GM21737 (cell line): ENCODE results near the gene PNKD.
"Not testable (repeated sequence)": the region's sequence is repeated elsewhere in the genome, so short reads cannot be mapped to it uniquely, and the experiment has no call there.

Source experiments
- ATAC-seq: cut with Tn5 transposase; IDR thresholded peaks from one replicate; pipeline ENCODE4 v1.9.1; 2021; ENCODE audit warnings: mild to moderate bottlenecking, moderate library complexity; ENCODE audit not compliant: unreplicated experiment

The PNKD gene

GRCh38 chr2:218314764-218315163 is 44.4 kb downstream of the PNKD start:
- ATAC-seq, result not testable (repeated sequence)

GRCh38 chr2:218315397-218315796 is 45.1 kb downstream of the PNKD start:
- ATAC-seq, result no peak

- no peak for ATAC-seq
Observed at GRCh38 chr2:218317303-218317630, 46.9 kb downstream of the PNKD start.

- ATAC-seq, result no peak
Observed at GRCh38 chr2:218317835-218318234, 47.5 kb downstream of the PNKD start.

- ATAC-seq, result no peak
Observed at GRCh38 chr2:218318241-218318640, 47.9 kb downstream of the PNKD start.

GRCh38 chr2:218319813-218320365 is 49.6 kb downstream of the PNKD start:
- no peak for ATAC-seq

- ATAC-seq, result no peak
Observed at GRCh38 chr2:218320704-218321336, 50.5 kb downstream of the PNKD start.

GRCh38 chr2:218322768-218323525 is 52.6 kb downstream of the PNKD start:
- peak; percentile 62 for ATAC-seq

- ATAC-seq, result no peak
Observed at GRCh38 chr2:218323526-218324472, 53.5 kb downstream of the PNKD start.

GRCh38 chr2:218325566-218326160 is 55.3 kb downstream of the PNKD start:
- no peak for ATAC-seq

GRCh38 chr2:218326315-218326714 is 56.0 kb downstream of the PNKD start:
- no peak for ATAC-seq

- no peak for ATAC-seq
Observed at GRCh38 chr2:218327451-218328210, 57.3 kb downstream of the PNKD start.

- no peak for ATAC-seq
Observed at GRCh38 chr2:218328294-218328693, 58.0 kb downstream of the PNKD start.

GRCh38 chr2:218329027-218329825 is 58.9 kb downstream of the PNKD start:
- peak; percentile 38 for ATAC-seq

- ATAC-seq, result peak; percentile 35
Observed at GRCh38 chr2:218329826-218330593, 59.7 kb downstream of the PNKD start.

- ATAC-seq, result no peak
Observed at GRCh38 chr2:218331745-218332144, 61.4 kb downstream of the PNKD start.

GRCh38 chr2:218332288-218332687 is 62.0 kb downstream of the PNKD start:
- ATAC-seq, result no peak

GRCh38 chr2:218332920-218333645 is 62.8 kb downstream of the PNKD start:
- no peak for ATAC-seq
